ENCODE data around the gene CD68. TPM values are rescaled to one million over a fixed set of nuclear protein-coding genes. Genes with fewer than 3 reads are reported as not detected.

Gene CD68
- total and polyA plus RNA-seq, 3 donors from 2014 or later: 2.0 to 54.8 (median 6.4) TPM

- H3K4me3 ChIP-seq: no peak overlapping the region
- WGBS, 2 donors: 71 to 78% methylated on average over 6 of the region's 6 CpGs
- H3K9me3 ChIP-seq: no peaks in the 10 kb centered on the region
- intact Hi-C loops (cut with DNase I; ENCODE audit: low total_unique reads): no loop called here
- H3K36me3 ChIP-seq (ENCODE audit: low read depth, missing control alignments): no peaks in the 10 kb centered on the region
- peaks cover under 1% of the 10 kb centered on the region for H3K4me1 ChIP-seq
- H3K27me3 ChIP-seq: no peaks in the 10 kb centered on the region
- no peak for DNase-seq
- no peak for TF ChIP-seq POLR2A (IDR thresholded peaks at IDR 0.05)
- TF ChIP-seq, protein P1, sequence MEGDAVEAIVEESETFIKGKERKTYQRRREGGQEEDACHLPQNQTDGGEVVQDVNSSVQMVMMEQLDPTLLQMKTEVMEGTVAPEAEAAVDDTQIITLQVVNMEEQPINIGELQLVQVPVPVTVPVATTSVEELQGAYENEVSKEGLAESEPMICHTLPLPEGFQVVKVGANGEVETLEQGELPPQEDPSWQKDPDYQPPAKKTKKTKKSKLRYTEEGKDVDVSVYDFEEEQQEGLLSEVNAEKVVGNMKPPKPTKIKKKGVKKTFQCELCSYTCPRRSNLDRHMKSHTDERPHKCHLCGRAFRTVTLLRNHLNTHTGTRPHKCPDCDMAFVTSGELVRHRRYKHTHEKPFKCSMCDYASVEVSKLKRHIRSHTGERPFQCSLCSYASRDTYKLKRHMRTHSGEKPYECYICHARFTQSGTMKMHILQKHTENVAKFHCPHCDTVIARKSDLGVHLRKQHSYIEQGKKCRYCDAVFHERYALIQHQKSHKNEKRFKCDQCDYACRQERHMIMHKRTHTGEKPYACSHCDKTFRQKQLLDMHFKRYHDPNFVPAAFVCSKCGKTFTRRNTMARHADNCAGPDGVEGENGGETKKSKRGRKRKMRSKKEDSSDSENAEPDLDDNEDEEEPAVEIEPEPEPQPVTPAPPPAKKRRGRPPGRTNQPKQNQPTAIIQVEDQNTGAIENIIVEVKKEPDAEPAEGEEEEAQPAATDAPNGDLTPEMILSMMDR (IDR thresholded peaks at IDR 0.05): no peak
- no peak overlapping the region for H3K27ac ChIP-seq
Observed at GRCh38 chr17:7550344-7550743, 29.1 kb upstream of the CD68 start.

- Histone ChIP-seq H3K4me1 (no peaks in the 10 kb centered on the region), H3K4me3 (no peak overlapping the region), H3K27ac (no peak overlapping the region), H3K27me3 (no peaks in the 10 kb centered on the region), H3K36me3 (ENCODE audit: low read depth, missing control alignments) (no peaks in the 10 kb centered on the region), H3K9me3 (no peaks in the 10 kb centered on the region)
- 89 to 91% methylated on average over 4 of the region's 4 CpGs for WGBS, 2 donors
- no peak for DNase-seq
- intact Hi-C loops (cut with DNase I; ENCODE audit: low total_unique reads): no loop called here
- no peak for TF ChIP-seq POLR2A (IDR thresholded peaks at IDR 0.05)
- TF ChIP-seq, protein P1 (IDR thresholded peaks at IDR 0.05): no peak
Observed at GRCh38 chr17:7551396-7551795, 28.0 kb upstream of the CD68 start.

DNA sequence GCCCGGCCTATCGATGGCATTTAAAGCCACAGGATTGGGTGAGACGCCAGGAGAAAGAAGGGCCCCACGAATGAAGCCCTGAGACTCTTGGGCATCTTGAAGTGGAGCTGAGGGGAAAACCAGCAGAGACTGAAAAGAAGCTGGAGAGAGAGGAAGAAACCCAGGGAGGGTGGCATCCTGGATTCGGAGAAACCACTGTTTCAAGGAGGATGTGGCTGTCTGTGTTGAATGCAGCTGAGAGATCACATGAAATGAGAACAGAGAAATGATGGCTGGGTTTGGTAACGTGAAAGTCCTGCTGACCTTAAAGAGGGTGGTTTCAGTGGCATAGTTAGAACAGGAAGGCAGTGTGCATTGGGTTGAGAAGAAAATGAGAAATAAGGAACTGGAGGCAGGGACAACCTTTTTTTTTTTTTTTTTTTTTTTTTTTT lies 26.8 kb upstream of the CD68 start:
- Histone ChIP-seq H3K27me3 (no peaks in the 10 kb centered on the region), H3K4me1 (peaks cover 4% of the 10 kb centered on the region), H3K4me3 (no peak overlapping the region), H3K27ac (no peak overlapping the region), H3K36me3 (ENCODE audit: low read depth, missing control alignments) (no peaks in the 10 kb centered on the region), H3K9me3 (no peaks in the 10 kb centered on the region)
- TF ChIP-seq, protein P1 (IDR thresholded peaks at IDR 0.05): no peak
- TF ChIP-seq POLR2A (IDR thresholded peaks at IDR 0.05): no peak
- no peak for DNase-seq
- intact Hi-C loops (cut with DNase I; ENCODE audit: low total_unique reads): no loop called here
- 81 to 85% methylated on average over 6 of the region's 6 CpGs for WGBS, 2 donors

DNA sequence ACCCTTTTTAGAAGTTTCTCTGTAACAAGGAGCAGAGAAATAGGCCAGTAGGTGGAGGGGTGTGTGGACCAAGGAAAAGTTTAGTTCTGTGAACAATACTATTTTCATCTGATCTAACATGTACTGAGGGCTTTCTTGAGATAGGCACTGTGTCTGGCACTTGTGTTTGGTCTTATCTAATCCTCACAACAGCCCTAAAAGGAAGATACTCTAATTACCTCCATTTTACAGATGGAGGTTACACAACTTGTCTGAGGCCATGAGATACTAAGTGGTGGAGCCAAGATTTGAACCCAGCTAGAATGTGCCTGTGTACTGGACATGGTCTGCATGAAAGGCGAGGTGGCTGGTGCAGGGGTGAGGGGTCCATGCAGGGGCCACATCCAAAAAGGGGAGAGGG lies 26.1 kb upstream of the CD68 start:
- no peak for TF ChIP-seq POLR2A (IDR thresholded peaks at IDR 0.05)
- TF ChIP-seq, protein P1 (IDR thresholded peaks at IDR 0.05): no peak
- Histone ChIP-seq H3K9me3 (no peaks in the 10 kb centered on the region), H3K27me3 (no peaks in the 10 kb centered on the region), H3K27ac (no peak overlapping the region), H3K36me3 (ENCODE audit: low read depth, missing control alignments) (no peaks in the 10 kb centered on the region), H3K4me3 (no peak overlapping the region), H3K4me1 (peaks cover 11% of the 10 kb centered on the region)
- no peak for DNase-seq
- 100% methylated on average over 1 of the region's 1 CpG for WGBS, 2 donors
- intact Hi-C loops (cut with DNase I; ENCODE audit: low total_unique reads): no loop called here

DNA sequence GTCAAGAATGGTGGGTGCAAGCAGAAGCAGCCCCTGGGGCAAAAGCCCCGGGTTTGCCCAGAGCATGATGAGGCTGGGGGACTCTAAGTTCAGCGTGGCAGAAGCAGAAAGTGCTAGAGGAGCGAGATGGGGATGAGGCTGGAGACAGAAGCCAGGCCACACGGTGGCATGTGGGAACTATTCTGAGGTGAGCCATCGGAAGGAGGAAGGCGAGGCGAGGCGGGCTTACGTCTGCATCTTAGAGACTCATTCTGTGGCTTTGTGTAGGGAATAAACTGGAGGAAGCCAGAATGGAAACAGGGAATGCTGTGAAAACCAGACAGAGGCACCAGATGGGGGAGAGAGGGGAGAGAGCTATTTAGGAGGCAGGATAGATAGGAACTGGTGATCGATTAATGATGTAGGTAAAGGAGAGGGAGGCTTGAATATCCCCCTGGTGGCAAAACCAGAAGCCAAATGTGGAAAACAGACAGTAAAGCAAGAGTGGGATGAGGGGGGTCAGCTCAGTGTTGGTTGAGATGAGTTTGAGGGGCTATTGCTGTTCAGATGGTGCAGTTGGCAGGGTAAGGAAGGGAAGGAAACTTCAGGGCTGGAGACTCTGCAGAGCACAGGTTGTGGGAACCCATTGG lies 24.0 kb upstream of the CD68 start:
- intact Hi-C loops (cut with DNase I; ENCODE audit: low total_unique reads): loop anchor here (5.0 kb wide), 1 partner anchor 43 kb away; no protein-coding TSS in a partner anchor
- Histone ChIP-seq H3K4me1 (peaks cover 31% of the 10 kb centered on the region), H3K27me3 (no peaks in the 10 kb centered on the region)

More for the DNA sequence above, 24.0 kb upstream of the CD68 start:
- WGBS, 2 donors: 74 to 77% methylated on average over 10 of the region's 10 CpGs
- H3K27ac ChIP-seq: no peak overlapping the region
- H3K9me3 ChIP-seq: no peaks in the 10 kb centered on the region
- H3K4me3 ChIP-seq: no peak overlapping the region
- no peaks in the 10 kb centered on the region for H3K36me3 ChIP-seq (ENCODE audit: low read depth, missing control alignments)
- no peak for TF ChIP-seq POLR2A (IDR thresholded peaks at IDR 0.05)
- TF ChIP-seq, protein P1 (IDR thresholded peaks at IDR 0.05): no peak
- DNase-seq: no peak
